HAP-1 (cell line): Measurements from ENCODE around the gene YIPF1.
A peak's percentile ranks its signal among the peaks of the same experiment; 100 is the strongest.

Experiments used
- DNase-seq, 2 experiments: peaks; one replicate each; pipeline ENCODE4 v3.0.0-alpha.2; 2016 to 2020; ENCODE audit warnings: low spot score in 2 of 2
- H3K27me3 ChIP-seq: fragments of 250-450 bp; sonication (Bioruptor Pico); 2 replicates; pipeline ENCODE4 v1.5.1; 2020; ENCODE audit warnings: low read depth, mild to moderate bottlenecking, moderate library complexity
- H3K36me3 ChIP-seq: fragments of 250-450 bp; sonication (Bioruptor Pico); replicated peaks from 2 replicates; pipeline ENCODE4 v1.5.1; 2020; ENCODE audit warnings: mild to moderate bottlenecking
- H3K4me1 ChIP-seq: fragments of 250-450 bp; sonication (Bioruptor Pico); 2 replicates; pipeline ENCODE4 v1.5.1; 2020; ENCODE audit warnings: mild to moderate bottlenecking
- H3K4me3 ChIP-seq: fragments of 250-450 bp; sonication (Bioruptor Pico); 2 replicates; pipeline ENCODE4 v1.5.1; 2020; ENCODE audit warnings: mild to moderate bottlenecking, moderate library complexity
- H3K9me3 ChIP-seq: fragments of 250-450 bp; sonication (Bioruptor Pico); 2 replicates; pipeline ENCODE4 v1.5.1; 2020; ENCODE audit warnings: mild to moderate bottlenecking, moderate library complexity
- in situ Hi-C: fragments of 300-500 bp; cut with MboI; formaldehyde crosslinking; loops from 3 replicates; pipeline ENCODE4 v1.14.3; 2020; ENCODE audit warnings: low sequenced_read_pairs, inconsistent platforms, mixed read lengths

The YIPF1 gene

GRCh38 chr1:53811414-53811851 lies 78.2 kb downstream of the YIPF1 start:
- Histone ChIP-seq H3K27me3 (no peaks in the 10 kb centered on the region), H3K36me3 (peaks cover 43% of the 10 kb centered on the region), H3K4me1 (no peaks in the 10 kb centered on the region; the same call in 1 of the 2 replicates), H3K4me3 (no peak overlapping the region), H3K9me3 (no peaks in the 10 kb centered on the region)
- peak in 1 of 2 experiments; percentile 74 for DNase-seq
- in situ Hi-C loops: no loop called here

- no peak for DNase-seq
- Histone ChIP-seq H3K27me3 (no peaks in the 10 kb centered on the region), H3K9me3 (no peaks in the 10 kb centered on the region), H3K4me1 (no peaks in the 10 kb centered on the region; the same call in 1 of the 2 replicates), H3K36me3 (peaks cover 48% of the 10 kb centered on the region), H3K4me3 (no peak overlapping the region)
- in situ Hi-C loops: no loop called here
These were observed 79.1 kb downstream of the YIPF1 start for GRCh38 chr1:53810497-53810896.

- H3K27me3 ChIP-seq: no peaks in the 10 kb centered on the region
- peaks cover 52% of the 10 kb centered on the region for H3K36me3 ChIP-seq
- no peaks in the 10 kb centered on the region for H3K9me3 ChIP-seq
- no peaks in the 10 kb centered on the region; the same call in 1 of the 2 replicates for H3K4me1 ChIP-seq
- DNase-seq: no peak
- in situ Hi-C loops: no loop called here
- no peak overlapping the region for H3K4me3 ChIP-seq
These were observed 79.6 kb downstream of the YIPF1 start for GRCh38 chr1:53810007-53810406.

- Histone ChIP-seq H3K36me3 (peaks cover 57% of the 10 kb centered on the region), H3K9me3 (no peaks in the 10 kb centered on the region), H3K4me1 (no peaks in the 10 kb centered on the region; the same call in 1 of the 2 replicates), H3K4me3 (no peak overlapping the region), H3K27me3 (no peaks in the 10 kb centered on the region)
- no peak for DNase-seq
- in situ Hi-C loops: no loop called here
These were observed 81.7 kb downstream of the YIPF1 start for GRCh38 chr1:53807916-53808315.

GRCh38 chr1:53804791-53805505 lies 84.6 kb downstream of the YIPF1 start:
- H3K9me3 ChIP-seq: no peaks in the 10 kb centered on the region
- peaks cover 1% of the 10 kb centered on the region for H3K4me1 ChIP-seq
- in situ Hi-C loops: no loop called here
- DNase-seq: no peak
- H3K4me3 ChIP-seq: no peak overlapping the region
- peaks cover 59% of the 10 kb centered on the region for H3K36me3 ChIP-seq
- no peaks in the 10 kb centered on the region for H3K27me3 ChIP-seq

- H3K9me3 ChIP-seq: no peaks in the 10 kb centered on the region
- no peak for DNase-seq
- in situ Hi-C loops: no loop called here
- H3K4me3 ChIP-seq: no peak overlapping the region
- H3K4me1 ChIP-seq: peaks cover 9% of the 10 kb centered on the region
- H3K27me3 ChIP-seq: no peaks in the 10 kb centered on the region
- peaks cover 59% of the 10 kb centered on the region for H3K36me3 ChIP-seq
These were observed 85.4 kb downstream of the YIPF1 start for GRCh38 chr1:53804181-53804580.
